BJ (cell line): Measurements from ENCODE around the gene PRSS56. TPM values are rescaled to one million over a fixed set of nuclear protein-coding genes. Genes with fewer than 3 reads are reported as not detected.

Experiments
- CTCF ChIA-PET: fragments of 350-600 bp; formaldehyde crosslinking; extraction: SDS; loops from one replicate; lab custom pipeline; 2021; ENCODE audit warnings: antibody characterized with exemption, inconsistent platforms; lab: Yijun Ruan, JAX
- POLR2A ChIA-PET: fragments of 300-600 bp; sonication (Branson Sonifier 250); formaldehyde crosslinking; extraction: SDS; loops from one replicate; lab custom pipeline; 2021; ENCODE audit warnings: antibody characterized with exemption; lab: Charles Lee
- DNase-seq: peaks from one replicate; pipeline ENCODE4 v3.0.0-alpha.2; 2011; ENCODE audit warnings: low read depth
- H3K27me3 ChIP-seq: 2 replicates; pipeline ENCODE4 v1.6.0; 2011; ENCODE audit warnings: low read length; ENCODE audit not compliant: control insufficient read depth, insufficient read depth
- H3K36me3 ChIP-seq: 2 replicates; pipeline ENCODE4 v1.5.1; 2011; ENCODE audit warnings: low read length; ENCODE audit not compliant: control insufficient read depth, insufficient read depth
- H3K4me3 ChIP-seq: 2 replicates; pipeline ENCODE4 v1.5.1; 2011; ENCODE audit warnings: low read depth, mild to moderate bottlenecking, control low read depth, low read length
- CTCF ChIP-seq: IDR thresholded peaks from 2 replicates; pipeline ENCODE4 v1.5.1; 2011; ENCODE audit warnings: low read depth, mild to moderate bottlenecking, control low read depth, inconsistent platforms, low read length, moderate library complexity; ENCODE audit not compliant: insufficient read depth
- polyA plus RNA-seq: library from polyadenylated mRNA; depleted of rRNA; stranded (reverse); fragments of >200 nt; gene quantifications from 2 replicates; pipeline ENCODE4 v1.2.3, GENCODE V29; 2011

Gene PRSS56
- polyA plus RNA-seq, 1 experiment, result not detected

DNA sequence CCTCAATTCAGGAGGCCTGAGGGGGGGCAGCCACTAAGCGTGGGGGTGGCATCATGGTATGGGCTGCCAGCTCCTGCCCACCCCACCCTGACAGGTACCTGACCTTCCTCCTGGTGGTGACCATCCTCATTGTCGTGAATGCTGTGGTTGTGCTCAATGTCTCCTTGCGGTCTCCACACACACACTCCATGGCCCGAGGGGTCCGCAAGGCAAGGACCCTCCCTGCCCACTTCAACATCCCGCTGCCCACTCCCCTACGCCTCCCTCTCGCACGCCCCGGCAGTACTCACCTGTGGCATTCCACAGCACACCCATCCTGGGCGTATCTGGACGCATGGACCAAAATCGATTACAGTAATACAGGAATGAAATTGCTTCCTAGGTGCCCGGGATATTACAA, 23.3 kb downstream of the PRSS56 start:
- 0 out of 2 replicates have a peak, but pooled peaks cover 3% of the 10 kb centered on the region for H3K27me3 ChIP-seq
- CTCF ChIA-PET, result no interaction called here
- DNase-seq, result no peak
- TF ChIP-seq CTCF, result no peak
- POLR2A ChIA-PET, result no interaction called here
- H3K4me3 ChIP-seq, result no peak overlapping the region
- peaks cover 6% of the 10 kb centered on the region; the same call in 1 of the 2 replicates for H3K36me3 ChIP-seq

GRCh38 chr2:232543928-232544631, 23.9 kb downstream of the PRSS56 start:
- DNase-seq, result no peak
- no peak for TF ChIP-seq CTCF
- Histone ChIP-seq H3K36me3 (peaks cover 6% of the 10 kb centered on the region; the same call in 1 of the 2 replicates), H3K4me3 (no peak overlapping the region), H3K27me3 (0 out of 2 replicates have a peak, but pooled peaks cover 3% of the 10 kb centered on the region)
- ChIA-PET POLR2A (no interaction called here), CTCF (no interaction called here)

- 0 out of 2 replicates have a peak, but pooled peaks cover 1% of the 10 kb centered on the region for H3K27me3 ChIP-seq
- ChIA-PET CTCF (no interaction called here), POLR2A (no interaction called here)
- DNase-seq, result no peak
- no peak for TF ChIP-seq CTCF
- peaks cover 6% of the 10 kb centered on the region; the same call in 1 of the 2 replicates for H3K36me3 ChIP-seq
- no peak overlapping the region for H3K4me3 ChIP-seq
Observed at GRCh38 chr2:232544674-232545073, 24.5 kb downstream of the PRSS56 start.

- peaks cover 6% of the 10 kb centered on the region; the same call in 1 of the 2 replicates for H3K36me3 ChIP-seq
- H3K4me3 ChIP-seq, result no peak overlapping the region
- no peaks in the 10 kb centered on the region for H3K27me3 ChIP-seq
- ChIA-PET POLR2A (no interaction called here), CTCF (interaction anchor here (2.2 kb wide), 1 partner anchor 22 kb away, joined by 7 read pairs; no protein-coding TSS in a partner anchor)
- no peak for DNase-seq
- no peak for TF ChIP-seq CTCF
Observed at GRCh38 chr2:232545511-232546375, 25.6 kb downstream of the PRSS56 start.

GRCh38 chr2:232547991-232548390, 27.8 kb downstream of the PRSS56 start:
- CTCF ChIA-PET, result no interaction called here
- no peak overlapping the region for H3K4me3 ChIP-seq
- POLR2A ChIA-PET, result no interaction called here
- no peak for DNase-seq
- peaks cover 6% of the 10 kb centered on the region; the same call in 1 of the 2 replicates for H3K36me3 ChIP-seq
- no peak for TF ChIP-seq CTCF
- no peaks in the 10 kb centered on the region for H3K27me3 ChIP-seq
